SU-DHL-6 (cell line): Measurements from ENCODE around the gene CUEDC1.

Experiments used
- H2AFZ ChIP-seq: fragments of 200-600 bp; sonication (generic); 2 replicates; pipeline ENCODE4 v1.6.1; 2014; ENCODE audit warnings: low read depth, mild to moderate bottlenecking, moderate library complexity, mixed read lengths, antibody characterized with exemption, low read length; ENCODE audit not compliant: severe bottlenecking
- H3F3A ChIP-seq: fragments of 200-600 bp; shearing (Covaris generic); 2 replicates; pipeline ENCODE4 v1.6.0; 2016; ENCODE audit warnings: antibody characterized with exemption, mild to moderate bottlenecking; ENCODE audit not compliant: insufficient read depth
- H3K27ac ChIP-seq: fragments of 200-600 bp; sonication (generic); 2 replicates; pipeline ENCODE4 v1.5.1; 2016; ENCODE audit warnings: low read depth, mild to moderate bottlenecking, low read length, moderate library complexity, mixed read lengths
- H3K27me3 ChIP-seq: fragments of 200-600 bp; sonication (generic), shearing (Covaris generic); 2 replicates; pipeline ENCODE4 v1.6.0; 2014; ENCODE audit warnings: mild to moderate bottlenecking, low read length
- H3K36me3 ChIP-seq: fragments of 200-600 bp; sonication (generic); 2 replicates; pipeline ENCODE4 v1.6.1; 2014; ENCODE audit warnings: mild to moderate bottlenecking, low read length, mixed read lengths
- H3K4me2 ChIP-seq: fragments of 300-600, 200-600 bp; shearing (Covaris generic), sonication (generic); 2 replicates; pipeline ENCODE4 v1.6.0; 2014; ENCODE audit warnings: low read length, low read depth, mild to moderate bottlenecking; ENCODE audit not compliant: poor library complexity, severe bottlenecking
- H3K4me3 ChIP-seq: fragments of 200-600 bp; sonication (generic); 2 replicates; pipeline ENCODE4 v1.5.1; 2014; ENCODE audit warnings: antibody characterized with exemption, low read length, mild to moderate bottlenecking, mixed read lengths; ENCODE audit not compliant: insufficient read depth, poor library complexity, severe bottlenecking
- H3K79me2 ChIP-seq: fragments of 200-600 bp; sonication (generic); 2 replicates; pipeline ENCODE4 v1.6.1; 2014; ENCODE audit warnings: mild to moderate bottlenecking, low read length, moderate library complexity; ENCODE audit not compliant: insufficient read depth
- H3K9ac ChIP-seq: fragments of 200-600 bp; sonication (generic); 2 replicates; pipeline ENCODE4 v1.7.0; 2014; ENCODE audit warnings: mild to moderate bottlenecking, low read length
- H3K9me2 ChIP-seq: fragments of 200-600 bp; sonication (generic); replicated peaks from 2 replicates; pipeline ENCODE4 v1.6.1; 2014; ENCODE audit warnings: low read length; ENCODE audit not compliant: insufficient read depth
- H3K9me3 ChIP-seq: fragments of 200-600 bp; sonication (generic); 2 replicates; pipeline ENCODE4 v1.6.1; 2014; ENCODE audit warnings: low read length, mixed read lengths; ENCODE audit not compliant: insufficient read depth
- H4K20me1 ChIP-seq: fragments of 200-600 bp; sonication (generic); 2 replicates; pipeline ENCODE4 v1.6.1; 2014; ENCODE audit warnings: low read depth, mild to moderate bottlenecking, antibody characterized with exemption, low read length, moderate library complexity, mixed read lengths
- EZH2phosphoT487 ChIP-seq: fragments of 200-600 bp; sonication (generic), shearing (Covaris generic); conservative IDR thresholded peaks from 2 replicates; pipeline ENCODE4 v1.6.1; 2018; ENCODE audit warnings: mild to moderate bottlenecking, antibody characterized with exemption, low read length, moderate library complexity, mixed read lengths
- TF ChIP-seq, protein P1 (sequence below): fragments of 200-600 bp; sonication (generic); IDR thresholded peaks from one replicate; pipeline ENCODE4 v1.5.1; 2017; ENCODE audit warnings: antibody characterized with exemption, mild to moderate bottlenecking, low read length, moderate library complexity; ENCODE audit not compliant: insufficient read depth, poor library complexity, severe bottlenecking

Gene CUEDC1

DNA sequence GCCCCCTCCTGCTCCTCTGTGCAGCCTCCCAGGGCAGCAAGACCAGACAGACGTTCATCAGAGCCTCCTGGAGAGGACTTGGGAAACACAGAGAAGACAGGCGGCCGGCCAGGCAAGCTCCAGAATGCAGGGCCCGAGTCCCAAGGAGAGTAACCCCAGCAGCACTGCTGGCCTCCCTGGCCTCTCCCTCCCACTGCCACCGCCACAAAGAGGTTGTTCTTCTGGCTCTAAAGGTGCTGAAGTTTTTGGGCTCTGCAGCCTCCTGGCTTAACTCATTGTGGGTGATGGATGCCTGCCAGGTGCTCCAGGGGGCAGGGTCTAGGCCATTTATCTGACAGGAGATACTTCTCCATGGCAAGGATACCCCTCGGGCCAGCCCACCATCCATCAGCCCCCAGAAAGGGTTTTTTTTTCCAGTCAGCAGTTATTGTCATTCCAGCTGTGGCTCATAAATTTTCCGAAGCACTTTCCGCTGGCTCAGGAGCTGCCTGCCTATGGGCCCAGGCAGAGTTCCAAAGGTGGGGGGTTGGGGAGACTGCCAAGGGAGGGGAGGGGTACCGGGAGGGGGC lies 73.3 kb downstream of the CUEDC1 start:
- TF ChIP-seq, protein P1, sequence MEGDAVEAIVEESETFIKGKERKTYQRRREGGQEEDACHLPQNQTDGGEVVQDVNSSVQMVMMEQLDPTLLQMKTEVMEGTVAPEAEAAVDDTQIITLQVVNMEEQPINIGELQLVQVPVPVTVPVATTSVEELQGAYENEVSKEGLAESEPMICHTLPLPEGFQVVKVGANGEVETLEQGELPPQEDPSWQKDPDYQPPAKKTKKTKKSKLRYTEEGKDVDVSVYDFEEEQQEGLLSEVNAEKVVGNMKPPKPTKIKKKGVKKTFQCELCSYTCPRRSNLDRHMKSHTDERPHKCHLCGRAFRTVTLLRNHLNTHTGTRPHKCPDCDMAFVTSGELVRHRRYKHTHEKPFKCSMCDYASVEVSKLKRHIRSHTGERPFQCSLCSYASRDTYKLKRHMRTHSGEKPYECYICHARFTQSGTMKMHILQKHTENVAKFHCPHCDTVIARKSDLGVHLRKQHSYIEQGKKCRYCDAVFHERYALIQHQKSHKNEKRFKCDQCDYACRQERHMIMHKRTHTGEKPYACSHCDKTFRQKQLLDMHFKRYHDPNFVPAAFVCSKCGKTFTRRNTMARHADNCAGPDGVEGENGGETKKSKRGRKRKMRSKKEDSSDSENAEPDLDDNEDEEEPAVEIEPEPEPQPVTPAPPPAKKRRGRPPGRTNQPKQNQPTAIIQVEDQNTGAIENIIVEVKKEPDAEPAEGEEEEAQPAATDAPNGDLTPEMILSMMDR, result no peak
- no peak for TF ChIP-seq EZH2phosphoT487
- no peaks in the 10 kb centered on the region for H3K36me3 ChIP-seq
- H3K9me3 ChIP-seq, result no peaks in the 10 kb centered on the region
- no peaks in the 10 kb centered on the region for H3K27me3 ChIP-seq
- H3K27ac ChIP-seq, result no peak overlapping the region
- H2AFZ ChIP-seq, result no peak overlapping the region
- H3K79me2 ChIP-seq, result no peaks in the 10 kb centered on the region
- H3F3A ChIP-seq, result no peaks in the 10 kb centered on the region
- no peaks in the 10 kb centered on the region for H3K9me2 ChIP-seq
- no peaks in the 10 kb centered on the region for H4K20me1 ChIP-seq
- H3K4me2 ChIP-seq, result no peak overlapping the region
- H3K4me3 ChIP-seq, result no peak overlapping the region
- H3K9ac ChIP-seq, result no peak overlapping the region

DNA sequence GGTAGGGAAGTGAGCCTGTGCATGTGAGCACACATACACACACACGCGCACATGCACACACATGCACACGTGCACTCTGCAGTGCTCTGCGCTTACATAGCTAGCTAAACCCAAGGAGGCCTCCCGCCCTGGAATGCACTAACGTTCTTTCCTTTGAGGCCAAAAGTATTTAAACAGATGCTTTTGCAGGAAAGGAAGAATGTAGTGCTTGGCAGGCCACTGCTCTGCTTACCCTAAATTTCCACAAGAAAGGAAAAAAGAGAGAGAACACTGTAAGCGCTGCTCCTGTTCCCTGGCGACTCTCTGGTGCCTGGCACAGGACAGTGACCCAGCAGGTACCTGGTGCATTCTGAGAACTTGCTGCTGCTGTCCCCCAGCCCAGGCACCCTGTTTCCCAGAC lies 74.1 kb downstream of the CUEDC1 start:
- H3K9me2 ChIP-seq, result no peaks in the 10 kb centered on the region
- H3K9me3 ChIP-seq, result no peaks in the 10 kb centered on the region
- H3K4me3 ChIP-seq, result no peak overlapping the region
- no peaks in the 10 kb centered on the region for H4K20me1 ChIP-seq
- H3K79me2 ChIP-seq, result no peaks in the 10 kb centered on the region
- no peak overlapping the region for H3K27ac ChIP-seq
- H2AFZ ChIP-seq, result no peak overlapping the region
- TF ChIP-seq, protein P1, result no peak
- no peaks in the 10 kb centered on the region for H3K36me3 ChIP-seq
- no peaks in the 10 kb centered on the region for H3F3A ChIP-seq
- H3K4me2 ChIP-seq, result no peak overlapping the region
- no peak overlapping the region for H3K9ac ChIP-seq
- no peaks in the 10 kb centered on the region for H3K27me3 ChIP-seq

- no peak overlapping the region for H3K4me2 ChIP-seq
- no peak overlapping the region for H3K4me3 ChIP-seq
- no peaks in the 10 kb centered on the region for H4K20me1 ChIP-seq
- no peak overlapping the region for H3K27ac ChIP-seq
- TF ChIP-seq, protein P1, result no peak
- TF ChIP-seq EZH2phosphoT487, result no peak
- H3F3A ChIP-seq, result no peaks in the 10 kb centered on the region
- H3K36me3 ChIP-seq, result no peaks in the 10 kb centered on the region
- no peaks in the 10 kb centered on the region for H3K79me2 ChIP-seq
- H3K9me2 ChIP-seq, result no peaks in the 10 kb centered on the region
- no peaks in the 10 kb centered on the region for H3K27me3 ChIP-seq
- H2AFZ ChIP-seq, result no peak overlapping the region
- no peak overlapping the region for H3K9ac ChIP-seq
- H3K9me3 ChIP-seq, result no peaks in the 10 kb centered on the region
Measured at GRCh38 chr17:57880086-57880456, 75.1 kb downstream of the CUEDC1 start.
